Uterus (tissue), 2 donors: ENCODE data around the gene TSEN54.

Experiments used
- POLR2A ChIP-seq, 2 donors: fragments of 450-650 bp; IDR thresholded peaks; one replicate each; pipeline ENCODE4 v1.6.1; 2016; ENCODE audit warnings: antibody characterized with exemption in 2 of 2, mild to moderate bottlenecking in 1 of 2, moderate library complexity in 1 of 2
- TF ChIP-seq, protein P1 (sequence below), 4 experiments: fragments of 200-600 bp in 2 of 4; fragments of 450-650 bp in 2 of 4; sonication (generic) in 2 of 4; IDR thresholded peaks; one replicate each; pipeline ENCODE4 v1.5.1; 2016 to 2019; ENCODE audit warnings: antibody characterized with exemption in 4 of 4, mild to moderate bottlenecking in 2 of 4, moderate library complexity in 1 of 4

DNA sequence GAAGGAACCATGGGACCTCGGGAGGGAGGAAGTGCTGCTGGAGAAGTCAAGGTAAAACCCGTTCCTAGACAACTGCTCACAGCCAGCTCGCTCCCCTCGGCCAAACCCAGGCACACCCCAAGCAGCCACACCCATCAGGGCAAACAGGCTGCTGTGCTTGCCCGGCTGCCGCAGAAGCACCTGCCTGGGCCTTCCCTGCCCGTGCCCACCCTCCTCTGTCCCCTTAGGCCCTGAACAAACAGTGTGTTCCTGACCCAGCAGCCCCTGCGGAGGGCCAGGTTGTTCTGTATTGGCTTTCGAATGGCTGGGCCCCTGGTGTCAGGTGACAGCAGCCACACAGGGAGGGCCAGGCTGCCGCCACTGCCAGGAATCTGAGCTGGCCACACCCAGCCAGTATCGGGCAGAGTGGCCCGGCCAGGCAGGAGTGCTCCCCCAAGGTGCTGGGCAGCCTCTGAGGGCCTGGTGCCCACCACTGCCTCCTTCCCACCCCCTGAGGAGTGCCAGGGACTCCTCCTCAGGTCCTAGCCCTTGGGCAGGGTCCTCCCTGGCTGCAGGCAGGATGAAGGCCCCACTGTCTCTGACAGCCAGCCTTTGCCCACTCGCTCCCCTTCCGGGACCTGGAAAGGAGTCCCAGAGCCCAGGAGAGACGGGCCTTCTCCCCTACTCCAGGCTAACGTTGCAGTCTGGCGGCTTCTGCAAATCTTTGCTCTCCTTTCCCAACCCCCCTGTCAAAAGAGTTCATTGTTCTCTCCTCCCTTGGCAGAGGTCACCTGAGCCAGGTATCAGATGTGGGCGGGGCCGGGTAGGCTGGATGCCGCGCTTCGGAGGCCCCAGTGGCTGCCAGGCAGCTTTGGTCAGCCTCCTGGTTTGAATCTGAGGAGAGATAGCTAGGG lies 33.2 kb downstream of the TSEN54 start:
- TF ChIP-seq, protein P1, sequence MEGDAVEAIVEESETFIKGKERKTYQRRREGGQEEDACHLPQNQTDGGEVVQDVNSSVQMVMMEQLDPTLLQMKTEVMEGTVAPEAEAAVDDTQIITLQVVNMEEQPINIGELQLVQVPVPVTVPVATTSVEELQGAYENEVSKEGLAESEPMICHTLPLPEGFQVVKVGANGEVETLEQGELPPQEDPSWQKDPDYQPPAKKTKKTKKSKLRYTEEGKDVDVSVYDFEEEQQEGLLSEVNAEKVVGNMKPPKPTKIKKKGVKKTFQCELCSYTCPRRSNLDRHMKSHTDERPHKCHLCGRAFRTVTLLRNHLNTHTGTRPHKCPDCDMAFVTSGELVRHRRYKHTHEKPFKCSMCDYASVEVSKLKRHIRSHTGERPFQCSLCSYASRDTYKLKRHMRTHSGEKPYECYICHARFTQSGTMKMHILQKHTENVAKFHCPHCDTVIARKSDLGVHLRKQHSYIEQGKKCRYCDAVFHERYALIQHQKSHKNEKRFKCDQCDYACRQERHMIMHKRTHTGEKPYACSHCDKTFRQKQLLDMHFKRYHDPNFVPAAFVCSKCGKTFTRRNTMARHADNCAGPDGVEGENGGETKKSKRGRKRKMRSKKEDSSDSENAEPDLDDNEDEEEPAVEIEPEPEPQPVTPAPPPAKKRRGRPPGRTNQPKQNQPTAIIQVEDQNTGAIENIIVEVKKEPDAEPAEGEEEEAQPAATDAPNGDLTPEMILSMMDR (IDR thresholded peaks at IDR 0.05): no peak
- peak in 1 of 2 donors; percentile 35 for TF ChIP-seq POLR2A (IDR thresholded peaks at IDR 0.05)
